Fibroblast of lung (primary cell): ENCODE results near the gene LEPROT. TPM values are rescaled to one million over a fixed set of nuclear protein-coding genes. Genes with fewer than 3 reads are reported as not detected.

ENCODE experiments used
- DNase-seq, 2 donors: peaks; one replicate each; pipeline versions ENCODE4 v3.0.0 to v3.0.0-alpha.2; 2010; ENCODE audit warnings: low read depth in 2 of 2
- H2AFZ ChIP-seq: 2 replicates; pipeline ENCODE4 v1.5.1; 2012; ENCODE audit warnings: low read length, control low read depth, inconsistent platforms
- H3K27ac ChIP-seq: 2 replicates; pipeline ENCODE4 v1.5.1; 2011; ENCODE audit warnings: low read length, control low read depth; ENCODE audit not compliant: insufficient read depth
- H3K27me3 ChIP-seq: 2 replicates; pipeline ENCODE4 v1.5.1; 2011; ENCODE audit warnings: mild to moderate bottlenecking, low read length; ENCODE audit not compliant: control insufficient read depth, insufficient read depth
- H3K36me3 ChIP-seq: 2 replicates; pipeline ENCODE4 v1.5.1; 2011; ENCODE audit warnings: low read length; ENCODE audit not compliant: control insufficient read depth, insufficient read depth
- H3K4me1 ChIP-seq: 2 replicates; pipeline ENCODE4 v1.5.1; 2011; ENCODE audit warnings: low read length; ENCODE audit not compliant: control insufficient read depth, insufficient read depth; ENCODE audit errors: extremely low read depth
- H3K4me2 ChIP-seq: 2 replicates; pipeline ENCODE4 v1.5.1; 2011; ENCODE audit warnings: low read length, control low read depth; ENCODE audit not compliant: insufficient read depth; ENCODE audit errors: extremely low read depth
- H3K4me3 ChIP-seq, 4 experiments: fragments of 200-600 bp in 1 of 4; sonication (generic) in 1 of 4; replicated peaks in 1 of 4; 2 replicates each; pipeline ENCODE4 v1.5.1; 2011 to 2016; ENCODE audit warnings: low read length in 4 of 4, low read depth in 3 of 4, mild to moderate bottlenecking in 3 of 4, control low read depth in 2 of 4, inconsistent platforms in 1 of 4, mixed read lengths in 1 of 4; ENCODE audit not compliant: insufficient read depth in 1 of 4; ENCODE audit errors: control extremely low read depth in 1 of 4
- H3K79me2 ChIP-seq: 2 replicates; pipeline ENCODE4 v1.5.1; 2012; ENCODE audit warnings: mild to moderate bottlenecking, low read length, inconsistent platforms; ENCODE audit not compliant: control insufficient read depth, insufficient read depth
- H3K9ac ChIP-seq: 2 replicates; pipeline ENCODE4 v1.5.1; 2011; ENCODE audit warnings: mild to moderate bottlenecking, low read length, control low read depth; ENCODE audit not compliant: insufficient read depth
- H3K9me3 ChIP-seq: 2 replicates; pipeline ENCODE4 v1.5.1; 2012; ENCODE audit warnings: low read depth, low read length; ENCODE audit not compliant: control insufficient read depth, insufficient read depth
- H4K20me1 ChIP-seq: 2 replicates; pipeline ENCODE4 v1.5.1; 2011; ENCODE audit warnings: low read length; ENCODE audit not compliant: control insufficient read depth, insufficient read depth; ENCODE audit errors: extremely low read depth
- CTCF ChIP-seq, 2 donors: IDR thresholded peaks in 1 of 2; conservative IDR thresholded peaks in 1 of 2; 1 replicate in 1 of 2; 2 replicates in 1 of 2; pipeline ENCODE4 v1.5.1; 2011 to 2012; ENCODE audit warnings: low read length in 2 of 2, control low read depth in 1 of 2, inconsistent platforms in 1 of 2, low read depth in 1 of 2, mild to moderate bottlenecking in 1 of 2
- EZH2 ChIP-seq: IDR thresholded peaks from 2 replicates; pipeline ENCODE4 v1.5.1; 2012; ENCODE audit warnings: low read length, control low read depth, mild to moderate bottlenecking; ENCODE audit errors: missing control alignments
- polyA plus RNA-seq, 2 donors: library from polyadenylated mRNA; depleted of rRNA in 1 of 2; stranded (reverse) in 1 of 2; unstranded in 1 of 2; fragments of >200 nt; gene quantifications; 2 replicates each; pipeline ENCODE4 v1.2.1, GENCODE V29; 2011 to 2012; ENCODE audit warnings: missing spikeins in 1 of 2
- total RNA-seq: library from RNA; depleted of rRNA; stranded (reverse); fragments of >200 nt; gene quantifications from 2 replicates; pipeline ENCODE4 v1.2.1, GENCODE V29; 2014

The LEPROT gene
- total and polyA plus RNA-seq, 2 donors (not counting 1 experiment from before 2014, with no cell fraction given): 37.5 to 101 TPM

DNA sequence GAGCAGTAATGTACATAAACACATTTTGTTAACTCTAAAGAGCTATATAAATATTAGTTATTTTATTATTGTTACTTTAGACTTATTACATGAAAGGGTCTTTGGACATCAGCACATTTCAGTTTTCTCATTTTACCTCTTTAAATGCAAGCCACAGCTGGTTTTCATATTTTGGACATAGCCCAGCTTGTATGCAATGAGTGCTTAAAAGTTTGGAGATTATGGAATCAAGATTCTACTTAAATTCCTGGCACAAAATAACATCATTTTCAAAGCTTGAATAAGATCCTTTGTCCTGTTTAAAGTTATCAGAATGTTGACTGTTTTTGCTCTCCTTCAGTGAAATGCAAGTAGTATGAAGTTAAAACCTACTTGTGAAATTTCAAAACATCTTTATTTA lies 15.5 kb upstream of the LEPROT start:
- no peaks in the 10 kb centered on the region for H3K36me3 ChIP-seq
- no peak for DNase-seq
- no peak overlapping the region for H2AFZ ChIP-seq
- no peaks in the 10 kb centered on the region for H3K27me3 ChIP-seq
- no peaks in the 10 kb centered on the region for H3K79me2 ChIP-seq
- no peak overlapping the region for H3K4me2 ChIP-seq
- no peaks in the 10 kb centered on the region for H4K20me1 ChIP-seq
- no peak for TF ChIP-seq CTCF (conservative IDR thresholded peaks at IDR 0.05 in 1 of 2, IDR thresholded peaks at IDR 0.05 in 1 of 2; ENCODE audit: low read depth in 1 of 2, low read length in 2 of 2)
- no peak for TF ChIP-seq EZH2
- no peaks in the 10 kb centered on the region for H3K9me3 ChIP-seq
- H3K27ac ChIP-seq: no peak overlapping the region
- no peak overlapping the region for H3K4me3 ChIP-seq
- H3K4me1 ChIP-seq: no peaks in the 10 kb centered on the region
- H3K9ac ChIP-seq: no peak overlapping the region

- H3K9me3 ChIP-seq: no peaks in the 10 kb centered on the region
- no peak for DNase-seq
- H3K27me3 ChIP-seq: no peaks in the 10 kb centered on the region
- H3K27ac ChIP-seq: no peak overlapping the region
- no peak for TF ChIP-seq EZH2
- no peak for TF ChIP-seq CTCF (conservative IDR thresholded peaks at IDR 0.05 in 1 of 2, IDR thresholded peaks at IDR 0.05 in 1 of 2; ENCODE audit: low read depth in 1 of 2, low read length in 2 of 2)
- no peaks in the 10 kb centered on the region for H3K79me2 ChIP-seq
- no peak overlapping the region for H3K9ac ChIP-seq
- no peaks in the 10 kb centered on the region for H3K4me1 ChIP-seq
- H3K36me3 ChIP-seq: no peaks in the 10 kb centered on the region
- H3K4me3 ChIP-seq: no peak overlapping the region
- no peak overlapping the region for H3K4me2 ChIP-seq
- H4K20me1 ChIP-seq: no peaks in the 10 kb centered on the region
- no peak overlapping the region for H2AFZ ChIP-seq
Measured at GRCh38 chr1:65407877-65408276, 12.6 kb upstream of the LEPROT start.

DNA sequence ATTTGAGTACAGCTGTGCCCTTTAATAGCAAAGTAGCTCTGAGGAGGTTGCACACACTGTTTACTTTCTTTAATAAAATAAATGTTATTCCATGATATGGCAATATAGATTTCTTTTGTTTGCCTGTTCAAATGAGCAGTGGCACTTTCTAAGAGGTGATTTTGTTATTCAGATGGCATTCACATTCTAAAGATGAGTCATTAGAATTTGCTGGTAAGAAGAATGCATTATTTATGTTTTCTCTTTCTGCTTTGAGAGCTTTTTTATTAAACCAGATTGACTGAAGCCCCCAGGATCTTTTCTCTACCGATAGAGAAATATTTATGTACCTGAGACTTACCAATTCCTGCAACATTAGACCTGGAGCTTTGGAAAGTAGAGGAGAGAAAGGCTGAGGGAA lies 11.2 kb upstream of the LEPROT start:
- Histone ChIP-seq H3K27ac (no peak overlapping the region), H3K9ac (no peak overlapping the region), H3K36me3 (no peaks in the 10 kb centered on the region), H3K4me2 (no peak overlapping the region), H3K4me1 (no peaks in the 10 kb centered on the region), H4K20me1 (no peaks in the 10 kb centered on the region), H3K79me2 (no peaks in the 10 kb centered on the region), H3K4me3 (no peak overlapping the region), H2AFZ (no peak overlapping the region), H3K27me3 (no peaks in the 10 kb centered on the region), H3K9me3 (no peaks in the 10 kb centered on the region)
- TF ChIP-seq EZH2 (no peak), CTCF (conservative IDR thresholded peaks at IDR 0.05 in 1 of 2, IDR thresholded peaks at IDR 0.05 in 1 of 2; ENCODE audit: low read depth in 1 of 2, low read length in 2 of 2) (no peak)
- DNase-seq: peak in 1 of 2 donors; percentile 11
